ENCODE measurements around the gene MINK1. TPM values are rescaled to one million over a fixed set of nuclear protein-coding genes. Genes with fewer than 3 reads are reported as not detected.
A peak's percentile ranks its signal among the peaks of the same experiment; 100 is the strongest.
"Not testable (repeated sequence)": the region's sequence is repeated elsewhere in the genome, so short reads cannot be mapped to it uniquely, and the experiment has no call there.

The MINK1 gene
- total and polyA plus RNA-seq, 10 of the 15 experiments (the other 5 are each of a cell fraction or from before 2014, with no cell fraction given), result 0.08 to 55.6 (median 15.0) TPM

DNA sequence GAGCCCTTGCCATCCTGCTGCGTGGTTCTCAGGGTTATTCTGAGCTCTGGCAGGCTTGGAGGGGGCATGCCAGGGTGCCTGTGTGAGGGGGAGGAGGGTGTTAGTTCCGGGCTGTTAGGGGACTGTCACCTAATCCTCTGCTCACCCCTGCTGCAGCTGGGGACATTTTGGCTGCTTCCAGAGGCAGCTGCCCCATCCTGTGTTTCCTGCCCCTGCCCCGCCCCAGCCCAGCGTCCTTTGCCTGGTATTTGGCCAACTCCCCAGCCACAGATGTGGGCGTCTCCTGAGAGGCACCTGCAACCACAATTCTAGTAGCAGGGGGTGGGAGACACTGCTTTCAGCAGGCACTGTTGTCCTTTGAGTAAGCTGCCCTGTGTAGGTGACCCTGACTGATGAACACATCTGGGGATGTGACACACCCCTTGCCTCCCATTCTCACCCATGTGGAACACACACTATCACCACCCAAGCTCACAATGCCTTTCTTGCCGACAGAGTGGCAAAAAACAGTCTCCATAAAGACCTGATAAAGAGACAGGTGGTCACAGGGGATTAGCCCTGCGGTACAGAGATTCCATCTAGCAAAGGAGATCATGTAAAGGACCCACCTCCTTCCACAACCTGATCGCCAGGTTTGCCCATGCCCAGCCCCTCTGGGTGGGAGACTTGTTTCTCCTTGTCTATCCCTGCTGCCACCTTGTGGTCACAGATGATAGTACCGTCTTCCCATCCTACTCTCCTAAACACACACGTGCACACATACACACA, 70.1 kb downstream of the MINK1 start, which contains the start of gene CHRNE:
CHRNE (minus strand) TSS at position 48 of the 768 bp plus-strand sequence; CDS start at position 13, 35 bp downstream.
- peak; percentile 91 for FAIRE-seq
- H3K4me2 ChIP-seq (ENCODE audit: control insufficient read depth, insufficient read depth), result peak within 1 kb of the TSS; percentile 36; the same call in 1 of the 2 replicates

GRCh38 chr17:4906642-4907041, 73.5 kb downstream of the MINK1 start:
- POLR2A ChIA-PET; RAD21 ChIA-PET (ENCODE audit: unreplicated experiment); H3K4me2 ChIP-seq (ENCODE audit: control insufficient read depth, insufficient read depth); CTCF ChIA-PET; SMC1A ChIA-PET (ENCODE audit: uncharacterized antibody, unreplicated experiment); DNase-seq (ENCODE audit: low read depth, low spot score); BruUV-seq (replicated peaks); H3K36me3 ChIP-seq (ENCODE audit: control insufficient read depth in 2 of 2, insufficient read depth in 2 of 2, low read length in 1 of 2); H2AFZ ChIP-seq (ENCODE audit: control insufficient read depth, low read depth, low read length); FAIRE-seq; H4K20me1 ChIP-seq (ENCODE audit: control insufficient read depth, insufficient read depth); H3K9ac ChIP-seq (ENCODE audit: control insufficient read depth, insufficient read depth, low read length); H3K9me3 ChIP-seq (replicated peaks; ENCODE audit: control insufficient read depth, insufficient read depth, low read length); intact Hi-C loops (cut with micrococcal nuclease; ENCODE audit: unreplicated experiment); H3K27me3 ChIP-seq (replicated peaks in 1 of 2; ENCODE audit: control insufficient read depth in 2 of 2, insufficient read depth in 2 of 2, low read length in 1 of 2); H3K79me2 ChIP-seq (ENCODE audit: control insufficient read depth, insufficient read depth, low read length); ATAC-seq; in situ Hi-C loops (cut with MboI); H3K4me3 ChIP-seq; H3K27ac ChIP-seq (ENCODE audit: control insufficient read depth, insufficient read depth): not testable (repeated sequence)
- H3K4me1 ChIP-seq (ENCODE audit: control insufficient read depth, insufficient read depth, low read length), result peaks cover 14% of the 10 kb centered on the region

More for the DNA sequence above, 70.1 kb downstream of the MINK1 start, which contains the start of gene CHRNE:
- no peaks in the 10 kb centered on the region; a peak in 2 of 4 replicates for H3K27me3 ChIP-seq (replicated peaks in 1 of 2; ENCODE audit: control insufficient read depth in 2 of 2, insufficient read depth in 2 of 2, low read length in 1 of 2)
- H3K79me2 ChIP-seq (ENCODE audit: control insufficient read depth, insufficient read depth, low read length), result no peaks in the 10 kb centered on the region
- H2AFZ ChIP-seq (ENCODE audit: control insufficient read depth, low read depth, low read length), result no peak within 1 kb of the TSS; the same call in 1 of the 2 replicates
- SMC1A ChIA-PET (ENCODE audit: uncharacterized antibody, unreplicated experiment), result interaction anchor here (0.6 to 1.6 kb wide), 10 partner anchors 13 to 336 kb away, joined by 3 to 4 read pairs (median 4); partner anchors contain the start of genes ARRB2, RNF167 and SLC25A11
- no peak within 1 kb of the TSS for H3K4me3 ChIP-seq
- TF ChIP-seq IKZF2 (IDR thresholded peaks at IDR 0.05) (0 out of 4 replicates have a peak, but pooled peaks of 1 of the 2 experiments have one; percentile 14), SIN3A (IDR thresholded peaks at IDR 0.05; ENCODE audit: low read depth, low read length) (no peak), RAD21 (IDR thresholded peaks at IDR 0.05; ENCODE audit: insufficient read depth, low read depth, low read length) (peak; percentile 51), GATAD2B (conservative IDR thresholded peaks at IDR 0.05; ENCODE audit: low read depth) (peak; percentile 45; the same call in 1 of the 2 replicates), ESRRA (IDR thresholded peaks at IDR 0.05; ENCODE audit: low read length) (no peak), SMC3 (IDR thresholded peaks at IDR 0.05; ENCODE audit: borderline replicate concordance, low read length) (peak; percentile 46; the same call in 1 of the 2 replicates), RB1 (IDR thresholded peaks at IDR 0.05; ENCODE audit: borderline replicate concordance) (peak; percentile 68; the same call in 1 of the 2 replicates), YBX1 (IDR thresholded peaks at IDR 0.05) (no peak), CTCF (IDR thresholded peaks at IDR 0.05 in 2 of 3, conservative IDR thresholded peaks at IDR 0.05 in 1 of 3; ENCODE audit: control insufficient read depth in 2 of 3, extremely low read depth in 1 of 3, insufficient read depth in 1 of 3, low read depth in 3 of 3, low read length in 3 of 3) (peak; percentile 73 to 81 (median 77)), IKZF1 (conservative IDR thresholded peaks at IDR 0.05) (0 out of 2 replicates have a peak, but pooled peaks have one; percentile 32), RUNX3 (IDR thresholded peaks at IDR 0.05; ENCODE audit: low read length) (peak; percentile 29; the same call in 1 of the 2 replicates), SMARCA5 (IDR thresholded peaks at IDR 0.05) (0 out of 2 replicates have a peak, but pooled peaks have one; percentile 55), BHLHE40 (IDR thresholded peaks at IDR 0.05; ENCODE audit: borderline replicate concordance in 1 of 2, low read depth in 2 of 2, low read length in 1 of 2) (peak; percentile 54 to 67; a peak in 2 of 4 replicates)
- CTCF ChIA-PET, result interaction anchor here (0.6 to 3.0 kb wide), 24 partner anchors 10 to 467 kb away, joined by 3 to 11 read pairs (median 4); partner anchors contain the start of genes ARRB2 and SPAG7
- H3K27ac ChIP-seq (ENCODE audit: control insufficient read depth, insufficient read depth), result no peak within 1 kb of the TSS
- RAD21 ChIA-PET (ENCODE audit: unreplicated experiment), result interaction anchor here (0.9 to 1.3 kb wide), 3 partner anchors 37 to 194 kb away, joined by 3 to 4 read pairs (median 3); partner anchors contain the start of genes PFN1, RNF167 and SLC25A11
- intact Hi-C loops (cut with micrococcal nuclease; ENCODE audit: unreplicated experiment) (loop anchor here (5.0 kb wide), 1 partner anchor 171 kb away; the partner anchor contains the start of gene MED11), in situ Hi-C loops (cut with MboI) (no loop called here)
- H3K9ac ChIP-seq (ENCODE audit: control insufficient read depth, insufficient read depth, low read length), result no peak within 1 kb of the TSS
- POLR2A ChIA-PET, result interaction anchor here (1.4 kb wide), 1 partner anchor 35 kb away, joined by 3 read pairs; no protein-coding TSS in a partner anchor
- no peaks in the 10 kb centered on the region; the same call in 2 of the 3 replicates for H3K9me3 ChIP-seq (replicated peaks; ENCODE audit: control insufficient read depth, insufficient read depth, low read length)
- H4K20me1 ChIP-seq (ENCODE audit: control insufficient read depth, insufficient read depth), result no peaks in the 10 kb centered on the region
- peaks cover 20% of the 10 kb centered on the region for H3K4me1 ChIP-seq (ENCODE audit: control insufficient read depth, insufficient read depth, low read length)
- ATAC-seq, result peak; percentile 80
- no TSS peak for BruUV-seq (replicated peaks)
- WGBS (ENCODE audit: insufficient coverage, insufficient replicate concordance, low lambda C conversion rate, missing lambda C conversion rate), result 0% methylated on average over 10 of the region's 10 CpGs
- DNase-seq (ENCODE audit: low read depth, low spot score), result peak; percentile 37
- no peaks in the 10 kb centered on the region for H3K36me3 ChIP-seq (ENCODE audit: control insufficient read depth in 2 of 2, insufficient read depth in 2 of 2, low read length in 1 of 2)
